NCI-H2196 treated with DMSO at 0.1 percent for 48 hours (cell line): Measurements from ENCODE around the gene ADSS1.

Experiments used
- DNase-seq: peaks from one replicate; lab custom pipeline; 2025; ENCODE audit not compliant: unreplicated experiment; lab: John Stamatoyannopoulos, UW

ADSS1 gene

DNA sequence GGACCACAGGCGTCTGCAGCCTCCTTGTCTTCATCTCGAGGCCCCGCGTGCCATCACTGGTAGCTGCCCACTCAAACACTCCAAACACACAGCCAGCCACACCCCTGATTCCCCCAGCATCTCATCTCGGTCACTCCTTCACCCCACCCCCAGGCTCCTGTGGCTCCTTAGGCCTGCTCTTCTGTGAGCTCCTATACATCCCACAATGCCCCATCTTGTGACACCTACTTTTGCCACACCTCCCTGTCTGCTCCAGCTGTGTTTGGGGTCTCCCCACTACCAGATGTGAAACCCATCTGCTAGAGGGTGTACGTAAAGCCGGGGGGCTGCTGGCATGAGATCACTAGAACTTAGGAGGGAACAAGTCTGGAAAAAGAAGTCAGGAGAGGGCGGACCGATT, 67.4 kb downstream of the ADSS1 start:
- no peak for DNase-seq

DNA sequence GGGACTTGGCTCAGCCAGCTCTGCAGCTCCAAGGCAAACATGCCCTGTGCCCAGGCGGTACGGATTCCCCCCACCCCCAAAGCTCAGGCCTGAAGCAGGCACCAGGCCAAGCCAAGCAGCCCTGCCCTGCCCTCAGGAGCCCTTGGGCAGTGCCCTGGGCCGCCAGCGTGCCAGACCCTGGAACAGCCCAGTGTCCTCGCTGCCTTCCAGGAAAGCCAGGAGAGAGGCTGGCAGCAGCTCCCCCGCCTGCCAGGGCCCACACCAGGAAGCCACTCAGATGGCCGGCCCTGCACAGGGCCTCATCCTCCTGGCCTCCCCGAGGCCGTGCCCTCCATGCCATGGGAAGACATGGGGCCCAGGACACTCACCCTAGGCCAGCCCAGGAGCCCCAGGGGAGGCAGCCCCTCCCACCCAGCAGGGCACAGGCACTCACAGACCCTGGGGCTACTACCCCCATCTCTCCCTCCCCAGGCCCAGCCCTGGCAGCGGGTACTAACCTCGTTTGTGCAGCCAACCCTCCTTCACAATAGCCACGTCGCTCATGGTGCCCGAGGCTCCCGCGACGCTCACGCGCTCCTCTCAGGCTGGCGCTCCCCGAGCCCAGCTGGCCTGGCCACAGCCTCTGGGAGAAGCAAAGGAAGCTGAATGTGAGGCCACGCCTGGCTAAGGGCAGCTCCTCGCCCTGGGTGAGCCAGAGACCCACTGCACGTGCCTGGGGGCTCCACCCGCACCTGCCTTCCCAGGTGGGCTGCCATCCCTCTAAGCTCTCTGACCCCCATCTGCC, 68.3 kb downstream of the ADSS1 start:
- no peak for DNase-seq

DNA sequence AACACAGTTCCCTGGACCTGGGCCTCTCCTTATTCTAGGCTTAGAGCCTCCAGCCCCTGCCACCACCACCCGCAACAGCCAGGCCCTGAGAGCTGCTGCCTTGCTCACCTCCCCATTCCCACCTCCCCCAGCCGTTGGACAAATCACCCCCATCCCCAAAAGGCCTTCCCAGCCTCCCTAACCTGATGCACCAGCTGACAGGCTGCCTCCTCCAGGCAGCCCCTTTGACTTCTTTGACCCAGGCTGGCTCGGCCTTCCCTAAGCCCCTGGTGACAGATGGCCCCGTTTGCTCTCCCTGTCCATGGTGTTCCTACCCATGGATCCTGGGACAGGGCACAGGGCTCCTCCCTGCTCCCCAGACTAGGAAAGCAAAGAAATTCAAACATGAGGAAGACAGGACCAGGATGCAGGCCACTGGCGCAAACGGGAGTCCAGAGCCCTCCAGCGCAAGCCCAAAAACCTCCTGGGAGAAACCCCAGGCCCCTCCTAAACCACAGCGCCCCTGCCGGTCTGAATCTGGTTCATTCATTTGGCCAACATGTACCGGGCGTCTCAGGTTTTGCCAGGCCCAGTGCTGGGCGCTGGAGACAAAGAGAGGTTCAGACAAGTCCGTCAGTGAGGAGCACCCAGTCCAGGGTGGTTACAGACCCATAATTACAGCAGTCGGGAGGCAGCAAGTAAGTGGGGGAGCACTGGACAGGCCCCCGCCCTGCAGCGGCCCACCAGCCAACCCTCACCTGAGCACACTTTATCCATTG, 69.1 kb downstream of the ADSS1 start:
- no peak for DNase-seq

DNA sequence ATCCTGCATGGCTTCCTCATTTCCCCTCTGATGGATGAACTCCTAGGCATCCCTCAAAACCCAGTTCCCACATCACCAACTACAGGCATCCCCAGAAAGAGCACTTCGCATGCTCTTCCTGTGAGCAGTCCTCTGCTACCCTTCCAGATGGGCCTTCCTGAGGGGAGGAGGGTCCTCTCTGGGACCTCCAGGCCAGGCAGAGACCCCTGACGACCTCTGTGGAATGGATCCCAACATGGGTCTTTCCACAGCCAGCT, 69.6 kb downstream of the ADSS1 start:
- DNase-seq = no peak

DNA sequence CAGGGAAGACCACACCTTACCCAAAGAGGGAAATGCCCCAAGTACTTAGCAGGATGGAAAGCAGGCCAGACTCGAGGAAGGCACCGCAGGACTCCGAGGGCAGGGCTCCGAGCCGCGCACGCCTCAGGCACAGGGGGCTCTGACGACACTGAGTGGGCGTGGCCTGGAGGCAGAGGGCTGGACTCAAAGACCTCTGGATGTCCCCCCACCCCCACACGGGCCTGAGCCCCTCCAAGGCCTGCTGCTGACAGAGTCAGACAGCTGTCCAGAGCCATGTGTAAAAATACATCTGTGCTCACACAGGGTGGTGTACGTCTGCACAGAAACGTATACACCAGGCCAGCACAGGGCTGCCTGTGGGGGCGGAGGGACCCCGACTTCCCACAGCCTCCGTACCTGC, 70.1 kb downstream of the ADSS1 start:
- DNase-seq = no peak

DNA sequence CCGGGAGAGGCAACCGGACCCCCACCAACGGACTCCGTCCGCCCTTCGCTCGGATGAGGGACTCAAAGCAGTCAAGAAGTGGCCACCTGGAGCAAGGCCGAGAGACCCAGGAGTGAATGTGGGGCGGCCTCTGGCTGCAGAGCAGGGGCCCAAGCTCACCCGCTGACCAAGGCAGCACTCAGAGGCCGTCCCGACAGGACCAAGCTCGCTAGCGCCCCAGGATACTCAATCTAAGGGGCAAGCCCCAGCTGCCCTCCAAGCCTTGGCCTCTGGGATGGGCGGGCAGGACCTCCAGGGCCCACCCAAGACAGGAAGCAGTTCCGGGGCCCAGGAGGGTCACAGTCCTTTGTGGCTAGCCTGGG, 70.6 kb downstream of the ADSS1 start:
- no peak for DNase-seq

DNA sequence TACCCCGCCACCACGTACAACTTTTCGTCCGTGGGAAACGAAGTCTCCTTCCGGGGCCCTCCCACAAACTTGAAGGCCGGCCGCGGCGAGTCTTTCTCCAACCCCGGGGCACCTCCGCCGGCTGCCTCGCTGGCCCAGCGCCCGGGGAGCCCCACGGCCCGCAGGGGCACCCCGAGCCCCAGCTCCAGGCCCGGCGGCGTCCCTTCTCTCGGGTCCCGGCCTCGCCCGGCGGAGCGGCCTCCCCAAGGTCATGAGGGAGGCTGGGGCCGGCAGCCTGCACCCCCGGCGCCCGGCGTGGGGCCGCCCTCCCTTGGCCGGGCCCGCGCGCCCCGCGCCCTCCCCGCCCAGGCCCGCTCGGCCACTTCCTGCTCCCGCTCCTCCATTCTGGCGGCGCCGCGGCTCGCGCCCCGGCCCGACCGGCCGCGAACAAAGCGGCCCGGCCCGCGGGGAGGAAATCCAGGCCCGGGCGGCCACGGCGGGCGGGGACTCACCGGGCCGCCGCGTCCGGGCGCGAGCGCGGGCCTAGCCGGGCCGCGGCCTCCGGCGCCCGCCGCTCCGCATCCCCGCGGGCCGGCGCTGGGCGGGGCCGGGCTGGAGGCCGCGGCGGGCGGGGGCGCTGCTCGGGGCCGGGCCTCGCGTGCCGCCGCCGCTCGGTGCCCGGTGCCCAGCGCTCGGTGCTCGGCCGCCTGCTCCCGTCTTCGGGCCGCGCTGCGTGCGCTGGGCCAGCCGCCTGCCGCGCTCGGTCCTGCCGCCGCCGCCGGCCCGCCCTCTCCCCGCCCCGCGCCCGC, 71.2 kb downstream of the ADSS1 start, which contains the start of gene AKT1:
Gene AKT1, minus strand, starts transcription at position 756 of the 788 bp plus-strand sequence. CDS start 3,105 bp downstream, outside the sequence.
- no peak for DNase-seq

DNA sequence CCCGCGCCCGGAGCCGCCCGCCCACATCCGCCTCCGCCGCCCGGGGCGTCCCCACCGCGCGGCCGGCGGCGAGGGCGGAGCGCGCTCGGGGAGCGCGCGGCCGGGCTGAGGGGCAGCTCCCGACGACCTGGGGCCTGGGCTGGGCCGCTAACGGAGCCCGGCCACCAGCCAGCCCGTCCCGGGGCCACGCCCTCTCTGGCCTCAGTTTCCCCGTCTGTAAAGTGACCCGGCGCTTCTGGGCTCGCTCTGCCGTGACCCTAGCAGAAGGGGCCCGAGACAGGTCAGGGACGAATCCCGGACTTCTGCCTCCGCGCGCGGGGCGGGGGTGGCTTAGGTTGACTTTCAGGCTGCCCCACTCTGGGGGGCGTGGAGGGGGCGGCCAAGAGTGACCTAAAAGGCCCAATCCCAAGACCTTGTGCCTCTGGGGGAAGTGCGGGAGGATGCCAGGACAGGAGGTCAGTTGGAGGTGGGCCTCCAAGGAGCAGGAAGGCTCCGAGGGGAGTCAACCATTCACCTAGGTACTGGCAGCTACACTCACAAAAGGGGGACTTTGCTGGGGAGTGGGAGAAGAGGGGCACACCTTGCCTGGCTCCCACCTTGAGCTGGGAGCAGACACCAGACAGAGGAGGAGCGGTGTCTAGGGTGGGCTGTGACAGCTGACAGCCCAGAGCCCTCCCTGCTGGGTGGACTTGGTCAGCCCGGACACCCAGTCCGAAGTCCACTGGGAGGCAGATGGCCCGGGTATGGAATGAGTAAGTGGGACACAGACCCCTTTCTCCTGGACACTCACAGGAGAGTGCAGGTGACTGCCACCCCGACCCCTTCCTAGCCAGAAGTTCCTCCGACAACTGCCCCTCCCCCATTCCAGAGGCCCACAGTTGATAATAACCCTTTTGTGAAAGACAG, 72.0 kb downstream of the ADSS1 start:
- DNase-seq = no peak

DNA sequence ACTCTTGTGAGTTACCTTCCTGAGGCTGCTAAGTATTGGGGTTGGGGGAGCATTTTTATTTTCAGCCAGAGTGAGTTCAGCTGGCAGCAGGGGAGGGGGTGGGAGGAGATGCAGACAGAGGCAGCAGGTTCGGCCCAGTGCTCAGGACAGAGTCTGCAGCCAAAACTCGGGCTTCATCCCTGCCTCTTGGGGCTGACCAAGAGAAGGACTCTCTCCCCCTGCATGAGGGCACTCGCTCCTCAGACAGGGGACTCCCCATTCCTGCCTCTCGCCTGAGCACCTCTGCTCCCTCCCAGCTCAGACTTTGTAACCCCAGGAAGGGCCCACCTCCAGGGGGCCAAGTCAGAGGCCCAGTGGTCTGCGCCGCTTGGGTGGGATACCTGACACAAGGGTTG, 72.7 kb downstream of the ADSS1 start:
- DNase-seq = no peak
